ENCODE data around the gene HTRA2. TPM values are rescaled to one million over a fixed set of nuclear protein-coding genes. Genes with fewer than 3 reads are reported as not detected.

The HTRA2 gene
- total and polyA plus RNA-seq, 12 donors: 21.2 to 41.0 (median 25.6) TPM

DNA sequence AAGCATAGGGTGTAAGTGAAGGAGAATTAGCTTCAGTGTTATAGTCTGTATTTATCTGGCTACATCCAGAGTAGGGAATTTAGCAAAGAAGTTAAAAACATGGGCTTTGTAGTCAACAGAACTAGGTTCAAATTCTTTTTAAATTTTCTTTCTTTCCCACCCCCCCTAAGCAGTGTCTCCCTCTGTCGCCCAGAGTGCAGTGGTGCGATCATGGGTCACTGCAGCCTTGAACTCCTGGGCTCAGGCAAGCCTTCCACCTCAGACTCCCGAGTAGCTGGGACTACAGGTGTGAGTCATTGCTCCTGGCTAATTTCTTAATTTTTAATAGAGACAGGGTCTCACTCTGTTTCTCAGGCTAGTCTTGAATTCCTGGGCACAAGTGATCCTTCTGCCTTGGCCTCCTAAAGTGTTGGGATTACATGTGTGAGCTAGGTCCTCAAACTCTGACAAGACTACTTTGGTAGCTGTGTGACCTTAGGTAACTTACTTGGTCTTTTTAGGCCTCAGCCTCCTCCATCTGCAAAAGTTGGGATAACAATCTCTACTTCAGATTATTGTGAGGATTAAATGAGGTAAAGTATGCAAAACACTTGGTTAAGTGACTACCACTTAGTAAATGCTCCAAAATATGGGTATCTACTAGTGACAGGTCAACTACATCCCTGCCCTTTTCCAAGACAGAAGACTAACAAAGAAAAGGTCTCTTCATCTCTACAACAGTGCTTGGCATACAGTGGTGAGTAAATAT, 42.6 kb downstream of the HTRA2 start:
- H3K36me3 ChIP-seq: no peaks in the 10 kb centered on the region
- 70 to 80% methylated on average over 3 of the region's 3 CpGs for whole genome bisulfite sequencing, 2 donors
- H3K27me3 ChIP-seq: peaks cover 0 to 4% (median 0%) of the 10 kb centered on the region in 7 donors
- TF ChIP-seq, protein P1, sequence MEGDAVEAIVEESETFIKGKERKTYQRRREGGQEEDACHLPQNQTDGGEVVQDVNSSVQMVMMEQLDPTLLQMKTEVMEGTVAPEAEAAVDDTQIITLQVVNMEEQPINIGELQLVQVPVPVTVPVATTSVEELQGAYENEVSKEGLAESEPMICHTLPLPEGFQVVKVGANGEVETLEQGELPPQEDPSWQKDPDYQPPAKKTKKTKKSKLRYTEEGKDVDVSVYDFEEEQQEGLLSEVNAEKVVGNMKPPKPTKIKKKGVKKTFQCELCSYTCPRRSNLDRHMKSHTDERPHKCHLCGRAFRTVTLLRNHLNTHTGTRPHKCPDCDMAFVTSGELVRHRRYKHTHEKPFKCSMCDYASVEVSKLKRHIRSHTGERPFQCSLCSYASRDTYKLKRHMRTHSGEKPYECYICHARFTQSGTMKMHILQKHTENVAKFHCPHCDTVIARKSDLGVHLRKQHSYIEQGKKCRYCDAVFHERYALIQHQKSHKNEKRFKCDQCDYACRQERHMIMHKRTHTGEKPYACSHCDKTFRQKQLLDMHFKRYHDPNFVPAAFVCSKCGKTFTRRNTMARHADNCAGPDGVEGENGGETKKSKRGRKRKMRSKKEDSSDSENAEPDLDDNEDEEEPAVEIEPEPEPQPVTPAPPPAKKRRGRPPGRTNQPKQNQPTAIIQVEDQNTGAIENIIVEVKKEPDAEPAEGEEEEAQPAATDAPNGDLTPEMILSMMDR (IDR thresholded peaks at IDR 0.05): no peak
- intact Hi-C loops (cut with DNase I): no loop called here
- H3K4me3 ChIP-seq: no peak overlapping the region
- H3K9me3 ChIP-seq: no peaks in the 10 kb centered on the region
- no peak overlapping the region for H3K27ac ChIP-seq
- ATAC-seq (no peak), DNase-seq (no peak)
- H3K4me1 ChIP-seq: peaks cover 0 to 58% (median 0%) of the 10 kb centered on the region in 9 donors

DNA sequence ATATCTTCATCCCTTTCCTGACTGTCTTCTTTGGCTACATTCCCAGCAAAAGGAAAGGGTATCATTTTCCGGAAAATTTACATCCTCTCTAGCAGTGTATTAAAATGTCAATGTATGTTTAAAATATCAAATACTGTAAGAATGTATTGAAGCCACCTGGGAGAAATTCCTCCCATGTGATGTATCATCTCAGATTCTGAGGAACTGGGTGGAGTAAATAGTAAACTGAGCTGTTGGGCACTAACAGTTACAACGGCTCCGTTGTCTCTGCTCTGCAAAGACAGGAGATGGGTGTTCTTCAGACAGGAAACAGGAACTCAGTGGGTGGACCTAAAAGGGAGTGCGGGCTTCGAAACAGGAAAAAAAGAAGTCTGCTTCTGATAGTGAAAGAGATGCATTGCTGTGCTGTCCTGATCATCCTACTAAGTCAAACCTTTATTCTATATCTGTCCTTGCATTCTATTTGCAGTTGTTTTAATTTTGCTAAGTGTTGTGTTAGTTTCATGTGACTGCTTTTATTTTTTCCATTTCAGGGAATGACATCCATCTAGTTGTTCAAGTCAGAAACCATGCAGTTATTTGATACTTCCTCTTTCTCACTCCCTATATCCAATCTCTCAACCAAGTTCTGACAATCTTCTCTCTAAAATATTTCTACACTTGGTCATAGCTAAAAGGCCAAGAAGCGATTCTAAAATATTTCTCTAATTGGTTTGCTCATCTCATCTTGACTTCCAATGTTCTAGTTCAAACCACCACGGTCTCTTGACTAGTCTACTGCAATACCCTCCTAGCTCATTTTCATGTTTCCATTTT, 44.2 kb downstream of the HTRA2 start:
- peak overlapping the region in 2 of 10 donors; percentile 33 for H3K27ac ChIP-seq
- 49 to 55% methylated on average over 7 of the region's 7 CpGs for WGBS, 2 donors
- intact Hi-C loops (cut with DNase I): no loop called here
- no peaks in the 10 kb centered on the region for H3K9me3 ChIP-seq
- DNase-seq (no peak), ATAC-seq (peak in 3 of 8 donors; percentile 21 to 34 (median 25))
- H3K4me1 ChIP-seq: peaks cover 0 to 60% (median 0%) of the 10 kb centered on the region in 9 donors
- peak overlapping the region in 2 of 10 donors; percentile 6 to 12 for H3K4me3 ChIP-seq
- TF ChIP-seq, protein P1 (IDR thresholded peaks at IDR 0.05): no peak
- no peaks in the 10 kb centered on the region for H3K27me3 ChIP-seq
- no peaks in the 10 kb centered on the region for H3K36me3 ChIP-seq

DNA sequence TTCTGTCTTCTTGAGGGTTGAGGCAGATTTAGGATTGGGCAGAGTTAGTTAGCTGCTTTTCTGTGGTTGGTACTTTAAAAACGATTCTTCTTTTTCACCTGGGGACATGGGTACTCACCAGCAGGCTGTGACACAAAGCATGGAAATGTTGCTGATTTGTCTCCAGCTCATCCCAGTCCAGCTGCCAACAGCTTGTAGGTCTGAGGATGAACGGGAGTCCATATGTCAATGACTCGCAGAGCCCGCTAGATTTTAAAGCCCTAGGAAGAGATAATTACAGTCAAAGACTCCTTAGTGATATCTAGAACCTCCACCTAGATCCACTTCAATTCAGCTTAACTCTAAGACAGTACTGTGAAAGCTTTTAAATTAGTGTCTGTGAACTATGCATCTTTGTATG, 45.6 kb downstream of the HTRA2 start:
- 85 to 88% methylated on average over 4 of the region's 4 CpGs for WGBS, 2 donors
- DNase-seq: no peak
- no peaks in the 10 kb centered on the region for H3K27me3 ChIP-seq
- peaks cover 0 to 59% (median 0%) of the 10 kb centered on the region in 9 donors for H3K4me1 ChIP-seq
- H3K9me3 ChIP-seq: no peaks in the 10 kb centered on the region
- no peak overlapping the region for H3K27ac ChIP-seq
- no peak overlapping the region for H3K4me3 ChIP-seq
- TF ChIP-seq, protein P1 (IDR thresholded peaks at IDR 0.05): no peak
- intact Hi-C loops (cut with DNase I): no loop called here
- H3K36me3 ChIP-seq: no peaks in the 10 kb centered on the region
- no peak for ATAC-seq

DNA sequence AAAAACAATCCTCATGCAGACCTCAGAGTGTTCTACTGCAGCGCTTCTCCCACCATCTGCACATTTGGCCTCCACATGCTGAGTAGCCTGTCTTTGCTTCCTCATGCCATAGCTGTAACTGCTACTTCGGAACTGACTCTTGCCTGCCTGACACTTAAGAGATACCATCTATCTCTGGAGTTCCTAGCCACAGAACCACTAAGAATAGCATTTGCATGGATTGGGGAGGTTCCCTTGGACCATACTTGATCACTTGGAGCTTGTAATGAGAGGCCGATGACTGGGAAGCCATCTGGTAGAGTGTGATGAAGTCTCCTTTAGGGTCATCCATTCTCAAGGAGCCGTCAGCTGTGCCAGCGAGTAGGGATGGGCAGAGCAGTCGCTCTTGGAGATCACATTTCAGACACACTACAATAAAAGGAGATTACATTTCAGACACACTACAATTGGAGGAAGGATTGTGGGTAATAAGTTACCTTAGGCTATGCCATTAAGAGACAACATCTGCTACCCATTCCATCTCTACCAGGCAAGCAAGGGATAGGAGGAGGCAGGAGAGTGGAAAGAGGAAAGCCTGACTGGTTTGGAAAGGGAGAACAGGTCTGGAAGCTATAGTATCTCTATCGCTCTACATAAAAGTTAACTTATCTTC, 46.6 kb downstream of the HTRA2 start:
- WGBS, 2 donors: 85 to 86% methylated on average over 7 of the region's 7 CpGs
- Histone ChIP-seq H3K36me3 (no peaks in the 10 kb centered on the region), H3K27me3 (no peaks in the 10 kb centered on the region), H3K4me1 (peaks cover 0 to 54% (median 0%) of the 10 kb centered on the region in 9 donors), H3K4me3 (no peak overlapping the region), H3K27ac (peak overlapping the region in 5 of 10 donors; percentile 15 to 80 (median 54)), H3K9me3 (no peaks in the 10 kb centered on the region)
- intact Hi-C loops (cut with DNase I): no loop called here
- ATAC-seq (peak in 1 of 8 donors; percentile 44), DNase-seq (no peak)
- TF ChIP-seq, protein P1 (IDR thresholded peaks at IDR 0.05): no peak
